GM19395 (cell line): Measurements from ENCODE around the gene TP53TG3F.
"Not testable (repeated sequence)": the region's sequence is repeated elsewhere in the genome, so short reads cannot be mapped to it uniquely, and the experiment has no call there.

Experiments used
- ATAC-seq: cut with Tn5 transposase; IDR thresholded peaks from one replicate; pipeline ENCODE4 v1.9.1; 2021; ENCODE audit warnings: mild to moderate bottlenecking, moderate library complexity; ENCODE audit not compliant: unreplicated experiment

TP53TG3F gene

GRCh38 chr16:33459312-33459711 lies at the start of gene TP53TG3F:
TP53TG3F (plus strand) TSS chr16:33459612; CDS start chr16:33459680, 68 bp downstream.
- ATAC-seq = not testable (repeated sequence)

- not testable (repeated sequence) for ATAC-seq
Measured at GRCh38 chr16:33491611-33492010, 32.2 kb downstream of the TP53TG3F start.

GRCh38 chr16:33507231-33507630 lies 47.8 kb downstream of the TP53TG3F start:
- ATAC-seq = not testable (repeated sequence)

- ATAC-seq = not testable (repeated sequence)
Measured at GRCh38 chr16:33509070-33509469, 49.7 kb downstream of the TP53TG3F start.

- ATAC-seq = not testable (repeated sequence)
Measured at GRCh38 chr16:33509906-33510305, 50.5 kb downstream of the TP53TG3F start.
